Fibroblast of lung (primary cell): ENCODE measurements around the gene SLC30A7. TPM values are rescaled to one million over a fixed set of nuclear protein-coding genes. Genes with fewer than 3 reads are reported as not detected.

Experiments
- DNase-seq, 2 donors: peaks; one replicate each; pipeline versions ENCODE4 v3.0.0 to v3.0.0-alpha.2; 2010; ENCODE audit warnings: low read depth in 2 of 2
- H2AFZ ChIP-seq: 2 replicates; pipeline ENCODE4 v1.5.1; 2012; ENCODE audit warnings: low read length, control low read depth, inconsistent platforms
- H3K27ac ChIP-seq: 2 replicates; pipeline ENCODE4 v1.5.1; 2011; ENCODE audit warnings: low read length, control low read depth; ENCODE audit not compliant: insufficient read depth
- H3K27me3 ChIP-seq: 2 replicates; pipeline ENCODE4 v1.5.1; 2011; ENCODE audit warnings: mild to moderate bottlenecking, low read length; ENCODE audit not compliant: control insufficient read depth, insufficient read depth
- H3K36me3 ChIP-seq: 2 replicates; pipeline ENCODE4 v1.5.1; 2011; ENCODE audit warnings: low read length; ENCODE audit not compliant: control insufficient read depth, insufficient read depth
- H3K4me1 ChIP-seq: 2 replicates; pipeline ENCODE4 v1.5.1; 2011; ENCODE audit warnings: low read length; ENCODE audit not compliant: control insufficient read depth, insufficient read depth; ENCODE audit errors: extremely low read depth
- H3K4me2 ChIP-seq: 2 replicates; pipeline ENCODE4 v1.5.1; 2011; ENCODE audit warnings: low read length, control low read depth; ENCODE audit not compliant: insufficient read depth; ENCODE audit errors: extremely low read depth
- H3K4me3 ChIP-seq, 4 experiments: fragments of 200-600 bp in 1 of 4; sonication (generic) in 1 of 4; replicated peaks in 1 of 4; 2 replicates each; pipeline ENCODE4 v1.5.1; 2011 to 2016; ENCODE audit warnings: low read length in 4 of 4, low read depth in 3 of 4, mild to moderate bottlenecking in 3 of 4, control low read depth in 2 of 4, inconsistent platforms in 1 of 4, mixed read lengths in 1 of 4; ENCODE audit not compliant: insufficient read depth in 1 of 4; ENCODE audit errors: control extremely low read depth in 1 of 4
- H3K79me2 ChIP-seq: 2 replicates; pipeline ENCODE4 v1.5.1; 2012; ENCODE audit warnings: mild to moderate bottlenecking, low read length, inconsistent platforms; ENCODE audit not compliant: control insufficient read depth, insufficient read depth
- H3K9ac ChIP-seq: 2 replicates; pipeline ENCODE4 v1.5.1; 2011; ENCODE audit warnings: mild to moderate bottlenecking, low read length, control low read depth; ENCODE audit not compliant: insufficient read depth
- H3K9me3 ChIP-seq: 2 replicates; pipeline ENCODE4 v1.5.1; 2012; ENCODE audit warnings: low read depth, low read length; ENCODE audit not compliant: control insufficient read depth, insufficient read depth
- H4K20me1 ChIP-seq: 2 replicates; pipeline ENCODE4 v1.5.1; 2011; ENCODE audit warnings: low read length; ENCODE audit not compliant: control insufficient read depth, insufficient read depth; ENCODE audit errors: extremely low read depth
- CTCF ChIP-seq, 2 donors: IDR thresholded peaks in 1 of 2; conservative IDR thresholded peaks in 1 of 2; 1 replicate in 1 of 2; 2 replicates in 1 of 2; pipeline ENCODE4 v1.5.1; 2011 to 2012; ENCODE audit warnings: low read length in 2 of 2, control low read depth in 1 of 2, inconsistent platforms in 1 of 2, low read depth in 1 of 2, mild to moderate bottlenecking in 1 of 2
- EZH2 ChIP-seq: IDR thresholded peaks from 2 replicates; pipeline ENCODE4 v1.5.1; 2012; ENCODE audit warnings: low read length, control low read depth, mild to moderate bottlenecking; ENCODE audit errors: missing control alignments
- polyA plus RNA-seq, 2 donors: library from polyadenylated mRNA; depleted of rRNA in 1 of 2; stranded (reverse) in 1 of 2; unstranded in 1 of 2; fragments of >200 nt; gene quantifications; 2 replicates each; pipeline ENCODE4 v1.2.1, GENCODE V29; 2011 to 2012; ENCODE audit warnings: missing spikeins in 1 of 2
- total RNA-seq: library from RNA; depleted of rRNA; stranded (reverse); fragments of >200 nt; gene quantifications from 2 replicates; pipeline ENCODE4 v1.2.1, GENCODE V29; 2014

Gene SLC30A7
- total and polyA plus RNA-seq, 2 donors (not counting 1 experiment from before 2014, with no cell fraction given), result 23.1 to 37.4 TPM

- H3K36me3 ChIP-seq, result no peaks in the 10 kb centered on the region
- no peak overlapping the region for H3K27ac ChIP-seq
- H3K9me3 ChIP-seq, result no peaks in the 10 kb centered on the region
- TF ChIP-seq CTCF (conservative IDR thresholded peaks at IDR 0.05 in 1 of 2, IDR thresholded peaks at IDR 0.05 in 1 of 2; ENCODE audit: low read depth in 1 of 2, low read length in 2 of 2) (no peak), EZH2 (no peak)
- no peaks in the 10 kb centered on the region for H4K20me1 ChIP-seq
- H3K4me2 ChIP-seq, result no peak overlapping the region
- DNase-seq, result no peak
- H3K9ac ChIP-seq, result no peak overlapping the region
- H3K4me3 ChIP-seq, result no peak overlapping the region
- no peaks in the 10 kb centered on the region for H3K4me1 ChIP-seq
- H2AFZ ChIP-seq, result no peak overlapping the region
- H3K79me2 ChIP-seq, result no peaks in the 10 kb centered on the region
- no peaks in the 10 kb centered on the region for H3K27me3 ChIP-seq
Observed at GRCh38 chr1:101013776-101014175, 117.9 kb downstream of the SLC30A7 start.

GRCh38 chr1:101017448-101017847 lies 121.6 kb downstream of the SLC30A7 start:
- Histone ChIP-seq H3K4me3 (no peak overlapping the region), H3K27ac (no peak overlapping the region), H3K4me2 (no peak overlapping the region), H3K4me1 (no peaks in the 10 kb centered on the region), H3K27me3 (no peaks in the 10 kb centered on the region), H4K20me1 (no peaks in the 10 kb centered on the region), H2AFZ (no peak overlapping the region), H3K9ac (no peak overlapping the region), H3K9me3 (no peaks in the 10 kb centered on the region), H3K36me3 (no peaks in the 10 kb centered on the region), H3K79me2 (no peaks in the 10 kb centered on the region)
- TF ChIP-seq EZH2 (no peak), CTCF (conservative IDR thresholded peaks at IDR 0.05 in 1 of 2, IDR thresholded peaks at IDR 0.05 in 1 of 2; ENCODE audit: low read depth in 1 of 2, low read length in 2 of 2) (no peak)
- no peak for DNase-seq

GRCh38 chr1:101022294-101022693 lies 126.4 kb downstream of the SLC30A7 start:
- no peak overlapping the region for H3K4me3 ChIP-seq
- H4K20me1 ChIP-seq, result no peaks in the 10 kb centered on the region
- H2AFZ ChIP-seq, result no peak overlapping the region
- H3K27ac ChIP-seq, result no peak overlapping the region
- no peaks in the 10 kb centered on the region for H3K9me3 ChIP-seq
- H3K9ac ChIP-seq, result no peak overlapping the region
- H3K79me2 ChIP-seq, result peaks cover 13% of the 10 kb centered on the region
- no peak overlapping the region for H3K4me2 ChIP-seq
- H3K27me3 ChIP-seq, result no peaks in the 10 kb centered on the region
- no peaks in the 10 kb centered on the region for H3K36me3 ChIP-seq
- TF ChIP-seq EZH2 (no peak), CTCF (conservative IDR thresholded peaks at IDR 0.05 in 1 of 2, IDR thresholded peaks at IDR 0.05 in 1 of 2; ENCODE audit: low read depth in 1 of 2, low read length in 2 of 2) (no peak)
- DNase-seq, result peak; percentile 57 to 77
- peaks cover 6% of the 10 kb centered on the region for H3K4me1 ChIP-seq
